K562 (cell line): ENCODE results near the gene IGF2R. TPM values are rescaled to one million over a fixed set of nuclear protein-coding genes. Genes with fewer than 3 reads are reported as not detected.

ENCODE experiments used
- ATAC-seq: fragments of 200-7000 bp; cut with Tn5 transposase; 3 replicates; pipeline ENCODE4 v1.9.1; 2020; ENCODE audit warnings: moderate library complexity
- BruUV-seq: library from RNA; stranded (reverse); fragments of 400-500 nt; replicated peaks from 2 replicates; lab custom pipeline; 2021; lab: Mats Ljungman, UMichigan
- CTCF ChIA-PET: fragments of 300-600 bp; formaldehyde crosslinking; extraction: SDS; loops from one replicate; lab custom pipeline; 2021; ENCODE audit warnings: low intra/inter-chr PET ratio; lab: Yijun Ruan, JAX
- POLR2A ChIA-PET: fragments of 300-600, 350-650 bp; sonication (Branson Sonifier 250); formaldehyde crosslinking; extraction: SDS; loops from one replicate; lab custom pipeline; 2021; ENCODE audit warnings: antibody characterized with exemption, inconsistent platforms; lab: Yijun Ruan, JAX
- DNase-seq, 4 experiments: peaks; one replicate each; pipeline versions ENCODE4 v3.0.0 to v3.0.0-alpha.2; 2011 to 2018; ENCODE audit warnings: low spot score in 3 of 4, mixed read lengths in 3 of 4; ENCODE audit errors: extremely low read depth in 1 of 4
- FAIRE-seq: peaks from 2 replicates; lab custom pipeline; 2011; peaks lifted over from hg19 to GRCh38; lab: Jason Lieb, UNC
- H2AFZ ChIP-seq: 2 replicates; pipeline ENCODE4 v1.6.0; 2011; ENCODE audit warnings: low read depth, low read length, control low read depth, inconsistent platforms
- H3K27ac ChIP-seq: fragments of 200-600 bp; 3 replicates; pipeline ENCODE4 v1.8.0; 2011; ENCODE audit warnings: low read depth, mild to moderate bottlenecking, control low read depth, inconsistent platforms, low read length, moderate library complexity, mixed read lengths; ENCODE audit errors: extremely low read depth
- H3K27me3 ChIP-seq, 2 experiments: fragments of 300-600 bp in 1 of 2; 2 replicates in 1 of 2; 3 replicates in 1 of 2; pipeline versions ENCODE4 v1.6.0 to v1.8.0; 2011; ENCODE audit warnings: inconsistent platforms in 2 of 2, low read length in 2 of 2, mild to moderate bottlenecking in 1 of 2, mixed read lengths in 1 of 2, moderate library complexity in 1 of 2; ENCODE audit not compliant: control insufficient read depth in 2 of 2, insufficient read depth in 2 of 2
- H3K36me3 ChIP-seq: fragments of 300-600 bp; 3 replicates; pipeline ENCODE4 v1.8.0; 2011; ENCODE audit warnings: mild to moderate bottlenecking, low read length, inconsistent platforms; ENCODE audit not compliant: control insufficient read depth, insufficient read depth
- H3K4me1 ChIP-seq, 2 experiments: fragments of 200-600 bp in 1 of 2; replicated peaks in 1 of 2; 2 replicates in 1 of 2; 3 replicates in 1 of 2; pipeline versions ENCODE4 v1.5.1 to v1.8.0; 2011; ENCODE audit warnings: inconsistent platforms in 2 of 2, low read length in 2 of 2, mild to moderate bottlenecking in 1 of 2, mixed read lengths in 1 of 2, moderate library complexity in 1 of 2; ENCODE audit not compliant: control insufficient read depth in 2 of 2, insufficient read depth in 2 of 2
- H3K4me2 ChIP-seq: 2 replicates; pipeline ENCODE4 v1.6.1; 2011; ENCODE audit warnings: low read length, control low read depth, inconsistent platforms, mixed read lengths; ENCODE audit not compliant: insufficient read depth
- H3K4me3 ChIP-seq: fragments of 200-600 bp; sonication (generic), shearing (Covaris generic); 2 replicates; pipeline ENCODE4 v1.5.1; 2016; ENCODE audit warnings: control low read depth, inconsistent platforms
- H3K79me2 ChIP-seq: fragments of 200-600 bp; 3 replicates; pipeline ENCODE4 v1.8.0; 2011; ENCODE audit warnings: low read length, inconsistent platforms; ENCODE audit not compliant: control insufficient read depth, insufficient read depth
- H3K9ac ChIP-seq, 2 experiments: 2 replicates each; pipeline versions ENCODE4 v1.6.0 to v1.6.1; 2011; ENCODE audit warnings: low read depth in 2 of 2, low read length in 2 of 2, control low read depth in 1 of 2, inconsistent platforms in 1 of 2, mild to moderate bottlenecking in 1 of 2, mixed read lengths in 1 of 2; ENCODE audit not compliant: insufficient read depth in 1 of 2
- H3K9me1 ChIP-seq: one replicate; pipeline ENCODE4 v1.6.0; 2011; ENCODE audit warnings: inconsistent platforms, mild to moderate bottlenecking, low read length, moderate library complexity; ENCODE audit not compliant: control insufficient read depth, insufficient read depth
- H3K9me3 ChIP-seq: replicated peaks from 2 replicates; pipeline ENCODE4 v1.5.1; 2011; ENCODE audit warnings: low read depth, low read length, inconsistent platforms; ENCODE audit not compliant: control insufficient read depth, insufficient read depth
- H4K20me1 ChIP-seq: replicated peaks from 2 replicates; pipeline ENCODE4 v1.6.1; 2011; ENCODE audit warnings: low read length, inconsistent platforms, mixed read lengths; ENCODE audit not compliant: control insufficient read depth, insufficient read depth
- ARID2 ChIP-seq: fragments of 450-650 bp; IDR thresholded peaks from 2 replicates; pipeline ENCODE4 v1.6.1; 2017; ENCODE audit warnings: antibody characterized with exemption, mild to moderate bottlenecking
- FOXK2 ChIP-seq, 2 experiments: fragments of 450-650 bp; IDR thresholded peaks in 1 of 2; conservative IDR thresholded peaks in 1 of 2; 2 replicates each; pipeline ENCODE4 v1.6.1; 2016; ENCODE audit warnings: low read depth in 2 of 2, mild to moderate bottlenecking in 1 of 2
- HLTF ChIP-seq: fragments of 450-650 bp; IDR thresholded peaks from 2 replicates; pipeline ENCODE4 v1.6.1; 2016
- KLF16 ChIP-seq: IDR thresholded peaks from 2 replicates; pipeline ENCODE4 v1.6.1; 2016; ENCODE audit warnings: antibody characterized with exemption
- MEIS2 ChIP-seq: fragments of 450-650 bp; IDR thresholded peaks from 2 replicates; pipeline ENCODE4 v1.6.1; 2014; ENCODE audit warnings: mild to moderate bottlenecking; ENCODE audit not compliant: partially characterized antibody
- RFX1 ChIP-seq: fragments of 450-650 bp; IDR thresholded peaks from 2 replicates; pipeline ENCODE4 v1.6.1; 2016; ENCODE audit warnings: mild to moderate bottlenecking, moderate library complexity
- SPI1 ChIP-seq: IDR thresholded peaks from 2 replicates; pipeline ENCODE4 v1.6.1; 2011; ENCODE audit warnings: low read depth, low read length, control low read depth, borderline replicate concordance
- SUPT5H ChIP-seq: fragments of 450-650 bp; IDR thresholded peaks from 2 replicates; pipeline ENCODE4 v1.6.1; 2016
- ZNF146 ChIP-seq: IDR thresholded peaks from one replicate; pipeline ENCODE4 v1.6.1; 2018; ENCODE audit warnings: missing compliant biosample characterization; ENCODE audit not compliant: unreplicated experiment
- WGBS: fragments of 100-300 bp; shearing (Covaris generic); methylation state at CpG from one replicate; pipeline ENCODE4 v1.1.6; 2016; ENCODE audit warnings: low coverage, mixed read lengths; ENCODE audit not compliant: insufficient coverage; ENCODE audit errors: missing lambda C conversion rate; 5-methylcytosine and 5-hydroxymethylcytosine counted together
- in situ Hi-C: fragments of 300-500 bp; cut with MboI; formaldehyde crosslinking; loops from 4 replicates; pipeline ENCODE4 v1.15.0; 2018; ENCODE audit warnings: inconsistent platforms, mixed read lengths
- intact Hi-C: fragments of 100-400 bp; cut with micrococcal nuclease; formaldehyde crosslinking; loops from 2 replicates; pipeline ENCODE4 v1.14.2; 2022
- polyA plus RNA-seq, 8 experiments: library from polyadenylated mRNA; depleted of rRNA in 4 of 8; stranded (reverse) in 5 of 8; unstranded in 3 of 8; fragments of >200 nt; fragmentation: Nextera tagmentation in 2 of 8; fragmentation: Illumina TruSeq in 1 of 8; extraction: Ambion mirVana in 2 of 8; extraction: Trizol in 1 of 8; gene quantifications; 2 replicates each; pipeline versions ENCODE4 v1.2.1 to v1.2.3, GENCODE V29; 2011 to 2014; ENCODE audit warnings: inconsistent platforms in 1 of 8, missing spikeins in 1 of 8
- total RNA-seq, 7 experiments: library from RNA; depleted of rRNA in 6 of 7; stranded (reverse); fragments of >200 nt in 6 of 7; fragmentation: Illumina TruSeq in 2 of 7; extraction: Trizol in 2 of 7; gene quantifications; 2 replicates each; pipeline versions ENCODE4 v1.2.1 to v1.2.3, GENCODE V29; 2011 to 2021; ENCODE audit warnings: low replicate concordance in 1 of 7
- TF ChIP-seq, protein P1 (sequence below): fragments of 250-450 bp; sonication (Bioruptor Pico); IDR thresholded peaks from 2 replicates; pipeline ENCODE4 v1.8.0; 2022; ENCODE audit warnings: inconsistent platforms
- TF ChIP-seq, protein P2 (sequence below): fragments of 250-450 bp; sonication (Bioruptor Pico); IDR thresholded peaks from 2 replicates; pipeline ENCODE4 v1.9.0; 2021; ENCODE audit warnings: mild to moderate bottlenecking, inconsistent platforms
- TF ChIP-seq, protein P3 (sequence below): IDR thresholded peaks from 3 replicates; pipeline ENCODE4 v1.6.1; 2011; ENCODE audit warnings: borderline replicate concordance, mild to moderate bottlenecking, moderate library complexity; ENCODE audit not compliant: insufficient read length; ENCODE audit errors: extremely low read depth

Gene IGF2R
- total and polyA plus RNA-seq, 9 of the 15 experiments (the other 6 are each of a cell fraction or from before 2014, with no cell fraction given), result 3.5 to 92.3 (median 34.5) TPM

DNA sequence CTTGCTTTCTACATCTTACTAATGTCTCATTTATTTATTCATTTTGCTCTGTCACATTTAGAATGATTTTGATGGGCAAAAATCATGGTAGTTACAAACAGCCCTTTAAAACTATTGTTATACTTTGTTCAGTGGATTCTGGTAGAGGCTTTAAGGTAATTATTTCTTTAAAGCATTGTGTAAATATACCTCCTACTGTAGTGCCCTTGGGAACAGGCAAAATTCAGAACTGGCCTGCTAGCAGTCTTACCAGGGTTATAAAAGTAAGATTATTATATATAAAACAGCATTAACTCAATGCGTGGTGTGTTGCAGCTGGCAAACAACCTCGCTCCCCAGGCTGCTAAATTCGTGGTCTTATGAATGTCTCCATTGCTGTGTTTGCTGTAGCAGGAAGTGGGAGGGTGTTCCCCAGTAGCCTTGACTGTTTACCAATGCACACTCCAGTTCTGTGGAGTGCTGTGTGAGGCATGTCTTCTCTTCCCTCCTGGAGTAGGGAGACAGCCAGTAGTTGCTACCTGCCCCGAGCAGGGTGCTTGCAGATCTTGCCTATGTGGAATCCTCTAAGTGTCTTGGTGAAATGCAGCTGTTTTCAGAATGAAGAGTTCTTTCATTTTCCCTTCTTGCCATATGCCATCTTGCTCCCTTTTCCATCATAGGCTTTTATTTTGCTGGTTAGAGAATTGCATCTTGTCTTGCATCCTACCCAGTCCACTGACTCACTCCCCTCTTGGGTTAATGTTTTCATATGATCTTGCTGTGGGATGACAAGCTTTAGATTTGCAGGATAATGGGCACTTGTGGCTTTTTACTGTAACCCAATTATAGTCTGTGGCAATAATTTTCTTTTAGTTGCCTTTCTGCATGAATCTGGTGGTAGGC is 45.3 kb downstream of the IGF2R start:
- DNase-seq (no peak), ATAC-seq (no peak; the same call in 2 of the 3 replicates), FAIRE-seq (no peak)
- 94% methylated on average over 4 of the region's 4 CpGs for WGBS
- Histone ChIP-seq H3K27ac (no peak overlapping the region), H3K4me2 (no peak overlapping the region), H2AFZ (no peak overlapping the region), H3K79me2 (peaks cover 9% of the 10 kb centered on the region; the same call in 2 of the 3 replicates), H3K9ac (no peak overlapping the region), H3K4me3 (no peak overlapping the region), H3K9me1 (no peaks in the 10 kb centered on the region), H3K27me3 (no peaks in the 10 kb centered on the region), H3K9me3 (no peaks in the 10 kb centered on the region; the same call in 1 of the 2 replicates), H4K20me1 (no peaks in the 10 kb centered on the region), H3K4me1 (no peaks in the 10 kb centered on the region), H3K36me3 (peaks cover 87% of the 10 kb centered on the region)
- POLR2A ChIA-PET, result interaction anchor here (0.6 to 1.1 kb wide), 4 partner anchors 11 to 1424 kb away, joined by 3 to 4 read pairs (median 3); no protein-coding TSS in a partner anchor
- in situ Hi-C loops, result no loop called here
- BruUV-seq, result no TSS peak
- intact Hi-C loops, result no loop called here
- CTCF ChIA-PET, result no interaction called here
- TF ChIP-seq SPI1 (no peak), KLF16 (no peak), SUPT5H (no peak), RFX1 (no peak), HLTF (no peak), ARID2 (no peak), MEIS2 (no peak), ZNF146 (CRISPR knock-in tag) (no peak), FOXK2 (conservative IDR thresholded peaks at IDR 0.05 in 1 of 2, IDR thresholded peaks at IDR 0.05 in 1 of 2; ENCODE audit: low read depth in 2 of 2) (no peak)
- TF ChIP-seq, protein P1, sequence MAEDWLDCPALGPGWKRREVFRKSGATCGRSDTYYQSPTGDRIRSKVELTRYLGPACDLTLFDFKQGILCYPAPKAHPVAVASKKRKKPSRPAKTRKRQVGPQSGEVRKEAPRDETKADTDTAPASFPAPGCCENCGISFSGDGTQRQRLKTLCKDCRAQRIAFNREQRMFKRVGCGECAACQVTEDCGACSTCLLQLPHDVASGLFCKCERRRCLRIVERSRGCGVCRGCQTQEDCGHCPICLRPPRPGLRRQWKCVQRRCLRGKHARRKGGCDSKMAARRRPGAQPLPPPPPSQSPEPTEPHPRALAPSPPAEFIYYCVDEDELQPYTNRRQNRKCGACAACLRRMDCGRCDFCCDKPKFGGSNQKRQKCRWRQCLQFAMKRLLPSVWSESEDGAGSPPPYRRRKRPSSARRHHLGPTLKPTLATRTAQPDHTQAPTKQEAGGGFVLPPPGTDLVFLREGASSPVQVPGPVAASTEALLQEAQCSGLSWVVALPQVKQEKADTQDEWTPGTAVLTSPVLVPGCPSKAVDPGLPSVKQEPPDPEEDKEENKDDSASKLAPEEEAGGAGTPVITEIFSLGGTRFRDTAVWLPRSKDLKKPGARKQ (CRISPR knock-in tag), result no peak
- TF ChIP-seq, protein P2, sequence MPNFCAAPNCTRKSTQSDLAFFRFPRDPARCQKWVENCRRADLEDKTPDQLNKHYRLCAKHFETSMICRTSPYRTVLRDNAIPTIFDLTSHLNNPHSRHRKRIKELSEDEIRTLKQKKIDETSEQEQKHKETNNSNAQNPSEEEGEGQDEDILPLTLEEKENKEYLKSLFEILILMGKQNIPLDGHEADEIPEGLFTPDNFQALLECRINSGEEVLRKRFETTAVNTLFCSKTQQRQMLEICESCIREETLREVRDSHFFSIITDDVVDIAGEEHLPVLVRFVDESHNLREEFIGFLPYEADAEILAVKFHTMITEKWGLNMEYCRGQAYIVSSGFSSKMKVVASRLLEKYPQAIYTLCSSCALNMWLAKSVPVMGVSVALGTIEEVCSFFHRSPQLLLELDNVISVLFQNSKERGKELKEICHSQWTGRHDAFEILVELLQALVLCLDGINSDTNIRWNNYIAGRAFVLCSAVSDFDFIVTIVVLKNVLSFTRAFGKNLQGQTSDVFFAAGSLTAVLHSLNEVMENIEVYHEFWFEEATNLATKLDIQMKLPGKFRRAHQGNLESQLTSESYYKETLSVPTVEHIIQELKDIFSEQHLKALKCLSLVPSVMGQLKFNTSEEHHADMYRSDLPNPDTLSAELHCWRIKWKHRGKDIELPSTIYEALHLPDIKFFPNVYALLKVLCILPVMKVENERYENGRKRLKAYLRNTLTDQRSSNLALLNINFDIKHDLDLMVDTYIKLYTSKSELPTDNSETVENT (CRISPR knock-in tag), result no peak
- TF ChIP-seq, protein P3, sequence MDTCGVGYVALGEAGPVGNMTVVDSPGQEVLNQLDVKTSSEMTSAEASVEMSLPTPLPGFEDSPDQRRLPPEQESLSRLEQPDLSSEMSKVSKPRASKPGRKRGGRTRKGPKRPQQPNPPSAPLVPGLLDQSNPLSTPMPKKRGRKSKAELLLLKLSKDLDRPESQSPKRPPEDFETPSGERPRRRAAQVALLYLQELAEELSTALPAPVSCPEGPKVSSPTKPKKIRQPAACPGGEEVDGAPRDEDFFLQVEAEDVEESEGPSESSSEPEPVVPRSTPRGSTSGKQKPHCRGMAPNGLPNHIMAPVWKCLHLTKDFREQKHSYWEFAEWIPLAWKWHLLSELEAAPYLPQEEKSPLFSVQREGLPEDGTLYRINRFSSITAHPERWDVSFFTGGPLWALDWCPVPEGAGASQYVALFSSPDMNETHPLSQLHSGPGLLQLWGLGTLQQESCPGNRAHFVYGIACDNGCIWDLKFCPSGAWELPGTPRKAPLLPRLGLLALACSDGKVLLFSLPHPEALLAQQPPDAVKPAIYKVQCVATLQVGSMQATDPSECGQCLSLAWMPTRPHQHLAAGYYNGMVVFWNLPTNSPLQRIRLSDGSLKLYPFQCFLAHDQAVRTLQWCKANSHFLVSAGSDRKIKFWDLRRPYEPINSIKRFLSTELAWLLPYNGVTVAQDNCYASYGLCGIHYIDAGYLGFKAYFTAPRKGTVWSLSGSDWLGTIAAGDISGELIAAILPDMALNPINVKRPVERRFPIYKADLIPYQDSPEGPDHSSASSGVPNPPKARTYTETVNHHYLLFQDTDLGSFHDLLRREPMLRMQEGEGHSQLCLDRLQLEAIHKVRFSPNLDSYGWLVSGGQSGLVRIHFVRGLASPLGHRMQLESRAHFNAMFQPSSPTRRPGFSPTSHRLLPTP, result no peak
